Endodermal cell (in vitro differentiated cells): ENCODE measurements around the gene CFAP206. TPM values are rescaled to one million over a fixed set of nuclear protein-coding genes. Genes with fewer than 3 reads are reported as not detected.

Experiments
- DNase-seq: peaks from one replicate; pipeline ENCODE4 v3.0.0-alpha.2; 2017
- H3K27ac ChIP-seq: 2 replicates; pipeline ENCODE4 v1.5.1; 2013; ENCODE audit warnings: mild to moderate bottlenecking, low read depth, low read length, moderate library complexity
- H3K27me3 ChIP-seq: 2 replicates; pipeline ENCODE4 v1.6.1; 2013; ENCODE audit warnings: mild to moderate bottlenecking, low read length, moderate library complexity; ENCODE audit not compliant: insufficient read depth, control insufficient read depth, poor library complexity, severe bottlenecking
- H3K36me3 ChIP-seq: 2 replicates; pipeline ENCODE4 v1.7.0; 2013; ENCODE audit warnings: mild to moderate bottlenecking, low read length, moderate library complexity; ENCODE audit not compliant: control insufficient read depth, insufficient read depth
- H3K4me1 ChIP-seq: one replicate; pipeline ENCODE4 v1.7.0; 2013; ENCODE audit warnings: low read length; ENCODE audit not compliant: control insufficient read depth, insufficient read depth
- H3K4me3 ChIP-seq: 2 replicates; pipeline ENCODE4 v1.5.1; 2013; ENCODE audit warnings: mild to moderate bottlenecking, low read length, moderate library complexity
- H3K9ac ChIP-seq: 2 replicates; pipeline ENCODE4 v1.6.1; 2013; ENCODE audit warnings: mild to moderate bottlenecking, low read length, moderate library complexity; ENCODE audit not compliant: poor library complexity, severe bottlenecking; ENCODE audit errors: extremely low read depth
- H3K9me3 ChIP-seq: 2 replicates; pipeline ENCODE4 v1.6.1; 2013; ENCODE audit warnings: mild to moderate bottlenecking, low read length, moderate library complexity; ENCODE audit not compliant: control insufficient read depth
- H3K27ac Mint-ChIP-seq: 2 replicates; pipeline ENCODE4 v1.8.0; 2020; ENCODE audit warnings: mixed read lengths
- H3K27me3 Mint-ChIP-seq: 2 replicates; pipeline ENCODE4 v1.8.0; 2021; ENCODE audit warnings: mild to moderate bottlenecking, mixed read lengths; ENCODE audit not compliant: insufficient read depth
- H3K36me3 Mint-ChIP-seq: 2 replicates; pipeline ENCODE4 v1.8.0; 2020; ENCODE audit warnings: low read depth, mixed read lengths
- H3K4me1 Mint-ChIP-seq: 2 replicates; pipeline ENCODE4 v1.8.0; 2020; ENCODE audit warnings: mixed read lengths
- H3K4me3 Mint-ChIP-seq: 2 replicates; pipeline ENCODE4 v1.8.0; 2020; ENCODE audit warnings: mild to moderate bottlenecking, moderate library complexity, mixed read lengths
- H3K9me3 Mint-ChIP-seq: 2 replicates; pipeline ENCODE4 v1.8.0; 2020; ENCODE audit warnings: mild to moderate bottlenecking, mixed read lengths
- WGBS, 2 experiments: methylation state at CpG; one replicate each; pipeline versions ENCODE4 v1.1.5 to v1.1.7; 2013; ENCODE audit warnings: missing lambda C conversion rate in 2 of 2, mixed read lengths in 1 of 2; ENCODE audit not compliant: insufficient coverage in 1 of 2, insufficient read length in 1 of 2; 5-methylcytosine and 5-hydroxymethylcytosine counted together
- long read RNA-seq, 4 experiments: library from polyadenylated mRNA in 2 of 4; library from RNA in 1 of 4; library from capped mRNA in 1 of 4; stranded (forward) in 3 of 4; unstranded in 1 of 4; transcript quantifications; one replicate each; pipeline ENCODE4 v2.0.0, GENCODE V29; 2020 to 2021; ENCODE audit warnings: inconsistent platforms in 1 of 4
- polyA plus RNA-seq, 2 experiments: library from polyadenylated mRNA; stranded (reverse); fragments of 50-300 nt; gene quantifications; one replicate each; pipeline ENCODE4 v1.2.3, GENCODE V29; 2013
- total RNA-seq, 2 donors: library from RNA; stranded (reverse); fragmentation: NEBNext Ultra II Directional in 1 of 2; extraction: Animal tissue kit (Norgen Biotek cat#: 25700) in 1 of 2; gene quantifications; 2 replicates in 1 of 2; 3 replicates in 1 of 2; pipeline ENCODE4 v1.2.1, GENCODE V29; 2021
- TF ChIP-seq, protein P1 (sequence below): fragments of 200-600 bp; sonication (generic); conservative IDR thresholded peaks from 2 replicates; pipeline ENCODE4 v1.5.0; 2021; ENCODE audit warnings: antibody characterized with exemption, mild to moderate bottlenecking

Gene CFAP206, protein sequence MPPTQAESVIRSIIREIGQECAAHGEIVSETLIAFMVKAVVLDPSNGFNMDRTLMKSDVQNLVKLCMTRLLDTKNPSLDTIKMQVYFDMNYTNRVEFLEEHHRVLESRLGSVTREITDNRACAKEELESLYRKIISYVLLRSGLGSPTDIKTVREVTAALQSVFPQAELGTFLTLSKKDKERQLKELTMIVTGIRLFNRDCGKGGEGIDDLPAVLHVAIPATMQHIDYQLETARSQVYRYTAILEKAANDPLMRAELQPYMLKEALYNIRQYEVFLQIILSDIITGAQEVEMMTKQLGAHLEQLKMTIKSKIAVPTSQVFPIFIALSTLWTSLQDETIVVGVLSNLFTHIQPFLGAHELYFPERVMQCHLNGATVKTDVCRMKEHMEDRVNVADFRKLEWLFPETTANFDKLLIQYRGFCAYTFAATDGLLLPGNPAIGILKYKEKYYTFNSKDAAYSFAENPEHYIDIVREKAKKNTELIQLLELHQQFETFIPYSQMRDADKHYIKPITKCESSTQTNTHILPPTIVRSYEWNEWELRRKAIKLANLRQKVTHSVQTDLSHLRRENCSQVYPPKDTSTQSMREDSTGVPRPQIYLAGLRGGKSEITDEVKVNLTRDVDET
- total RNA-seq: under 1 TPM; 0.22 to 0.29 TPM
- 1.7 TPM for polyA plus RNA-seq (2013, experiment 1 of 2)
- polyA plus RNA-seq (2013, experiment 2 of 2): 2.2 TPM
- long read RNA-seq, experiment 1: 0 reads
- long read RNA-seq, experiment 2: 0 reads
- long read RNA-seq, experiment 3, partial matches to known transcripts: 1 of 2 reads
- long read RNA-seq, experiment 3, other reads (novel, unspliced or antisense): 0 of 2 reads
- long read RNA-seq, experiment 4, partial matches to known transcripts: 1 of 1 reads
- long read RNA-seq, experiment 4, other reads (novel, unspliced or antisense): 0 of 1 reads

DNA sequence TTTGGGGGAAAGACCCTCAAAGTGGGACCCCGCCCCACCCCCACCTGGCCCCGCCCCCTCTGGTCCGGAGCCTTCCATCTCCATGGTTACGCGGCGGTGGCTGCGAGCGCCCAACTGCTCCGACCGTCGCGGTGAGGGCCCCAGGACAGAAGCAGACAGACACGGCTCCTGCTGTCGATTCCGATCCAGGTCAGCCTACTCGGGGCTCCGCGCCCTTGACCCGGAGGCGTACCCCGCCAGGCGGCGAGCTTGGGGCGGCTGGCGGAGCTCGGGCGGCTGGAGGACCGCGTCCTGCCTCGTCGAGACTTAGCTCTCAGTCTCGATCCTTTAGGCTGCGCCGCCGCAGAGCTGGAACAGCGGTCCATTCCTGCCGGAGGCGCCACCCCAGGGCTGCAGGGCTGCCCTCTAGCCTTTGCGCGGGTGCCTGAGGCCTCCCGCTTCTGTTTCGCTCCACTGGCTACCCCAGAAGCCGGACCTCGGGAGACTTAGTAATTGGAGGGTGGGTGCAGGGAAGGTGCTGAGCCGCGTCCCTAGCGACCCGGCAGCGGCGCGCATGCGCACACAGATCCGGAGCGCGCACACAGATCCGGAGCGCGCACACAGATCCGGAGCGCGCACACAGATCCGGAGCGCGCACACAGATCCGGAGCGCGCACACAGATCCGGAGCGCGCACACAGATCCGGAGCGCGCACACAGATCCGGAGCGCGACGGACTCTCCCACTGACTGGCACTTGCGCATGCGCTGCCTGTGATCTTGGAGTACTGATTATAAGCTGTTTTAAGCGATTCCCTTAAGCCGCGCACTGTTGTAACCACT, at the start of gene CFAP206:
Gene CFAP206, plus strand, starts transcription at position 72 of the 820 bp plus-strand sequence. CDS start 1,868 bp downstream, outside the sequence.
- Mint-ChIP-seq H3K27ac (peak within 1 kb of the TSS; percentile 87), H3K36me3 (no peaks in the 10 kb centered on the region), H3K27me3 (peaks cover 12% of the 10 kb centered on the region), H3K9me3 (no peaks in the 10 kb centered on the region), H3K4me3 (peak within 1 kb of the TSS; percentile 69), H3K4me1 (peaks cover 2% of the 10 kb centered on the region)
- WGBS, 2 experiments: 0 to 1% methylated on average over 33 to 76 of the region's 82 CpGs
- peaks cover 7% of the 10 kb centered on the region for H3K27me3 ChIP-seq
- H3K9me3 ChIP-seq: no peaks in the 10 kb centered on the region
- H3K4me3 ChIP-seq: peak within 1 kb of the TSS; percentile 92
- no peaks in the 10 kb centered on the region for H3K36me3 ChIP-seq
- peak within 1 kb of the TSS; percentile 89 for H3K27ac ChIP-seq
- peak within 1 kb of the TSS; percentile 82 for H3K9ac ChIP-seq
- TF ChIP-seq, protein P1, sequence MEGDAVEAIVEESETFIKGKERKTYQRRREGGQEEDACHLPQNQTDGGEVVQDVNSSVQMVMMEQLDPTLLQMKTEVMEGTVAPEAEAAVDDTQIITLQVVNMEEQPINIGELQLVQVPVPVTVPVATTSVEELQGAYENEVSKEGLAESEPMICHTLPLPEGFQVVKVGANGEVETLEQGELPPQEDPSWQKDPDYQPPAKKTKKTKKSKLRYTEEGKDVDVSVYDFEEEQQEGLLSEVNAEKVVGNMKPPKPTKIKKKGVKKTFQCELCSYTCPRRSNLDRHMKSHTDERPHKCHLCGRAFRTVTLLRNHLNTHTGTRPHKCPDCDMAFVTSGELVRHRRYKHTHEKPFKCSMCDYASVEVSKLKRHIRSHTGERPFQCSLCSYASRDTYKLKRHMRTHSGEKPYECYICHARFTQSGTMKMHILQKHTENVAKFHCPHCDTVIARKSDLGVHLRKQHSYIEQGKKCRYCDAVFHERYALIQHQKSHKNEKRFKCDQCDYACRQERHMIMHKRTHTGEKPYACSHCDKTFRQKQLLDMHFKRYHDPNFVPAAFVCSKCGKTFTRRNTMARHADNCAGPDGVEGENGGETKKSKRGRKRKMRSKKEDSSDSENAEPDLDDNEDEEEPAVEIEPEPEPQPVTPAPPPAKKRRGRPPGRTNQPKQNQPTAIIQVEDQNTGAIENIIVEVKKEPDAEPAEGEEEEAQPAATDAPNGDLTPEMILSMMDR: peak; percentile 44
- DNase-seq: peak; percentile 93
- no peaks in the 10 kb centered on the region for H3K4me1 ChIP-seq

DNA sequence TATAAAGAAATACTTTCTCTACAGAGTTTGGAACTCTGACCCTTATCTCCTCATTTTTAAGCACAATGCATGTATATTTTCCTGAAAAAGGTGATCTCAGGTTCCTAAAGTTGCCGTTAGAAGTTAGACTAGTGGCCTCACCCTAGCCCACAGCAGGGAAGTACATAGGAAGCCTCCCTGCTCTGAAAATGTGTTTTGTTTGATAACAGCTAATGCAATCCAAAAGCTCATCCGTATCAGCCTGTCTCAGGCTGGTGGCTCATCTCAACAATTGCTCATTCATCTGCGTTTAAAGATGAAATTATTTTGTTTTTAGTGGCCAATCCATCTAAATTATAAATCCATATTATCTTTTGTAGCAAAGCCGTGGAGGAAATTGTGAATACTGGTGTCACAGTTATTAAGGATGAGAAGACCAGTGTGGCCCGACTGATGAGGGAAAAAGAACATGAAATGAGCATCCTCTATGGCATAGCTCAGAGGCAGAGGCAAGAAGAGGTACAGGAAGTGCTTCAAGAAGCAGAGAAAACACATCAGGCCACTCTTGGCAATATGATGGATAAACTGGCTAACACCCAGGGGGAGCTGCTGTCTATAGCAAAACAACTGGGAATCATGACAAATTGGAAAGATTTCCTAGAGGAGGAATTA, 43.0 kb upstream of the CFAP206 start:
- Histone ChIP-seq H3K4me1 (no peaks in the 10 kb centered on the region), H3K9me3 (peaks cover 43% of the 10 kb centered on the region), H3K27ac (no peak overlapping the region), H3K36me3 (peaks cover 8% of the 10 kb centered on the region), H3K27me3 (no peaks in the 10 kb centered on the region), H3K4me3 (no peak overlapping the region), H3K9ac (no peak overlapping the region)
- TF ChIP-seq, protein P1: no peak
- peaks cover 41% of the 10 kb centered on the region for H3K36me3 Mint-ChIP-seq
- 94 to 100% methylated on average over 1 to 5 of the region's 5 CpGs for whole genome bisulfite sequencing, 2 experiments
- no peaks in the 10 kb centered on the region for H3K4me1 Mint-ChIP-seq
- peaks cover 38% of the 10 kb centered on the region for H3K9me3 Mint-ChIP-seq
- H3K27me3 Mint-ChIP-seq: no peaks in the 10 kb centered on the region
- DNase-seq: no peak
- H3K4me3 Mint-ChIP-seq: no peak overlapping the region
- no peak overlapping the region for H3K27ac Mint-ChIP-seq
